NCI-H2107 (cell line): ENCODE data around the gene LINC00305.

Experiments
- DNase-seq: peaks from one replicate; lab custom pipeline; 2025; lab: John Stamatoyannopoulos, UW

Gene LINC00305

DNA sequence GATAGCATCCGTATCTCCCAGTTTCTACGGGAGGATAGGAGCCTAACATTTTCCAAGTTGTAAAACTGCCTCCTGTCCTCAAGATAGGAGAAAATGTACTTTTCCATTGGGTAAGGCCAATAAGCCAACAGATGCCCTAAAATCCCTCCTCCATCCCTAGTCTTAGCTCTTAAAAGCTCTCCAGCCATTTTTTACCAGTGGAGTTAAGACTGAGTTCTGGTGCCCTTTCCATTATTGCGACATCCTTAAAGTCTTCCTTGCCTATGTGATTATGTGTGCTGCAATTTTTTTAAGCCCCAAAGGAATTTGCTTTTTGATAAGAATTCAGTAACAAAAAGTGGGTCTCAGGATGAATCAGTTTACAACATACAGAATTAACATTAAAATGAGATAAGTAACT lies 33.0 kb downstream of the LINC00305 start:
- no peak for DNase-seq

DNA sequence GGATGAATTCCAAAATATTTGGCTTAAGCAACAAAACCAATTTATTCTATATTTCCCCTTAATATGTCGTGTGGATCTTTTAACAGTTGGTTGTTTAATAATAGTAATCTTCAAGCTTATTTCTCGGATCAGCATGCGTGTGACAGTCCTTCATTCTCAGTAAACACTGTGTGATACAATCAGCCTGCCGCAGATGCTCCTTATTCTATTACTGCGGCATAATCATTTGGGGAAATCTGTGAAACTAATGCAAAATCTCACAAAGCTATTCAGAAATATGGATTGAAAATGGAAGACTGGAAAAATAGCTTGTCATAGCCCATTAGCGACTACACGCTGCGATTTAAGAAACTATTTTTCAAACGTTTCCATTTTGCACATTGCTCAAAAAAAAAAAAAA lies 36.9 kb downstream of the LINC00305 start:
- DNase-seq, result no peak

DNA sequence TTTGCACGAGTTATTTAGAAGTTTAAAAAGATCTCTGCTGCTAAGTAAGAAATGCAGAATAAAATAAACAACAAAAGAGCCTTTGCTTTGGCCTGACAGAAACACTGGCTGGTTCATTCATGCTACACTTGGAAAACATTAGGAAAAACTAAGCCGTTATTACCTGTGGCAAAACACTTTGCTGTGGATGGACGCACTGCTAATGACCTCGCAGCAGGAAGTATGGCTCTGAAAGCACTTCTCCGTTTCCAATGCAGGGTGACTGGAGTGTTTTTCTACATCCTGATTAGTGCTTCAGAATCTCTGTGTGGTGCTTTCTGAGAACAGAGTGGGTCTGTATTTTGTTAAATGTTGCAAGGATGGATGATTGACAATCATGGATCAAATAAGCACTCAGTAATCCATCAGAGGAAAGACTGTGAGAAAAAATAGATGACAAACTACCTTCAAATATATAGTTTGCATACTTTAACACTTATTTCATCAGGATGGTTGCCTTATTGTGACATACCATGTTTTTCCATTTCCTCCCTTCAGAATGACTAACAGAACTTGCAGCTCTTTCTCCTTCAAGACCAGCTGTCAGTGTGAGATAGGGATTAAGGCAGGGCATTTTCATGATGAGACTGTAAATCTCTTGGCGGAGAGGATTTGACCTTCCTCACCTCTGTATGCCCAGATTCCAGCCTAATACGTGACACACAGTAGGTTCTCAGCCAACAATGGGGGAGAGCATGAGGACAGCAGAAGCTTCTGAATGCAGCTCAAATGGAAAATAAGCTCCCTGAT lies 38.0 kb downstream of the LINC00305 start:
- peak; percentile 53 for DNase-seq

DNA sequence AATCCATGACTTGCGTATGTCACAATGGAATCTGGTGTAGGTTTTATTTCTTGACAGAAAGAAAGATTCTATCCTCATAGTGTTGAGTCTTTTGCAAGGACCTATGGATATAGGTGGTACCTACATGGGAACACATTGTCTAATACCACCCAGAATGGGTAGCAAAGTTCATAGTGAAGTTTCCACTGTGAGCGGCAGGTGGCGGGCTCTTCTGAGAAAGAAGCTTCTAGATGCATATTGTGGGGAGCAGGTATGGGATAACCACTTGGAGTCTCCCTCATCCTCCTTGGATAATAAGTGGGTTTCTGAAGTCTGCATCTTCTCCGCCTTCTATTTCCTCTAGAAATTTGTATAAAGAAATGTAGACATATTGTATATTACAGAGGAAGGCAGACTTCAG lies 44.9 kb downstream of the LINC00305 start:
- no peak for DNase-seq

DNA sequence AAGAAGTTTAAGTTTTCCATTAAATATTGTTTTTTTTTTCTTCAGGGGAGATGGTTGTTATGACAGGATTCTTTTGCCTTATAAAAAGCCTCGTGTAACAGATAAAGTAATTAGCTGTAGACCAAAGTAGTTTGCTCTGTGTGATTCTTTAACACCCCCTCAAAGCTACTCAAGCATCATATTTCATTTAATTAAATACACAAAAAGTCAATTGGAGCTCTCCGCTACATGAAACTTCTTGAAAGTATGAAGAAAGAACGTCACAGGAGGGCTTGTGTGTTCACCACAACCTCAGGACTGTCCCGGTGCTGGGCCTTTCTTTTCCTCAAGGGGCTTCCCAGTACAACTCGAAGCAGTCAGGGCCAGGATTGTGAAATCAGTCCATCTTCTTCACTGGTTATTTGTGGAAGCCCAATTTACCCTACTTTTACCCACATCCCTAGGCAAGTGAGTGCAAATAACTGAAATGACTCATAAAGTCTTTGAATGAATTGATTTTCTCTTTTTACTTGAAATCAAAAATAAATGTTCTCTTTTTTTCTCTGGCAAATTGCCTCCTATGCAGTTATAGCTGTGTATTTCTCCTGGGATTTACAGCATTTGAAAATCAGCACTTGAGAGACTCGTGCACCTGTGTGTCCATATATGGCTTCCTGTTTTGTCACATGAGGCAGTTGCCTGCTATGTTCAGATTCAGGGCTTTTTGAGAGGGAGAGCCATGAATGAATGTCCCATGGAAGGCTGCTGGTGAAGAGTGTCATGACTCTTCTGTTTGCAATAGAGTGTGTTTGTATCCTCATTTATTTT lies 48.6 kb downstream of the LINC00305 start:
- peak; percentile 26 for DNase-seq

DNA sequence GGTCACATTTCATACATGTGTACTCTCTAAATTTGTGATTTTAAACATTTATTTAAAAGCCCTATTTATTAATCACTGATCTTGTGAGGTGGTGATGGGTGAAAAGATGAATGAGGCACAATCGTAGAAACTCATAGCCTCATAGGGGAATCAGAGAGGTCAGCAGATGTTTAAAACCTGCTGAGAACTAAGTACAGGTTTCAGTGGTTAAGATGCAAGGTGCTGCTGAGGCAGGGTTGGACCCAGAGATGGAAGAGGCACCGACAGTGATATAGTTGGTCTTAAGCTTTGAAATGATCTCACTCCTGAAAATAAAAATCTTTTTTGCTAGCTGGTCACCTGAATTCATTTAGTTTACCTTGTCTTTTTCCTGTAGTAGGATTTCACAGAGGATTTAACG lies 49.6 kb downstream of the LINC00305 start:
- no peak for DNase-seq

DNA sequence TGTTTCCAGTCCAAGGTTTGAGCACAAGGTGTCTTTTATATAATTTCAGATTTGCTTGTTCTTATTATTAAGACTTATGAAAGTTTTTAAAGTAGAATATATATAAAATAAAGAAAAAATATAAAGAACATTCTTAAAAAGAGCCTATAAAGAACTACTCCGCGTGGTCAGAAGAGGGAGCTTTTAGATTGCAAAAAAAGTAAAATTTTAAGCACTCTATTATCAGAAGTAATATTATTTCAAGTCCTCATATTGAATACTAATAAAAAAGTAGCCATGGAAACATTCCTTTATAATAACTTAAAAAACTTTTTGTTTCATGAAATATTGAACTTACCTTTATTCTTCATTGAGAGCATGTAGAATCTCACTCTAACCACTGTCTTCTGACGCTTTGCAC lies 51.4 kb downstream of the LINC00305 start:
- DNase-seq, result no peak

DNA sequence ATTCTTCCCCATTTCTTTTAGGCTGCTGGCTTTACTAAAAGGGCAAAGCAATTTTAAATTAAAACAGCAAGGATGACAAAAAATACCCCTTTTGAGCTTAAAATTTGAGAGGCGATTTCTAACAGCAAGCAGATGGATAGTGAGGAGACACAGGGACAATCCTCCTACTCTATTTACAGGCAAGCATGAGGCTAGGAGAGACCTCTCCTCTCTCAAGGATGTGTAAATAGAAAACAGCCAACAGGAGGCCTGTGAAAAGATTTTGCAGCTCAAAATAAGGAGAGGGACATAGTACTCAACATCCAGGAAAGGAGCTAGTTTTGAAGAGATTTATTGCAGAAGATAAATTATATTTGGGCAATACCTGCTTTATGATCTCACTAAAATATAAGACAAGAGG lies 53.8 kb downstream of the LINC00305 start:
- DNase-seq, result no peak

DNA sequence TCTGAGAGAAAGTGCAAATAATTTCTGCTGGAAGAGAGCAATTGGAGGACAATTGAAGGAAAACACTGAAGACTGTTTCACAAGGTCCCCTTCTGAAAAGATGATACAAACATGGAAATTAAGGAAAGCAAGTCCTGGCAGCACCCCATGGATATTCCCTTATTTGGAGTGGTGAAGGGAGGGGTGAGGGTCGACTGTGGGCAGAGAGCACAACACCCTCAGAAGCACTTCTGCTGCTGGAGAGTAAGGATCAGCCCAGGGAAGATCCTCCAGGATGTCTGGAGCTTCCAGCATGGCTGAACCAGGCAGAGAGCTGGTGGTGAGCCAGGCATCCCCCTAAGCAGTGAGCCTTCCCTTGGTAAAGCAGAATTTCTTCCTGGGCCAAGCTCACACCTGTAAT lies 54.7 kb downstream of the LINC00305 start:
- no peak for DNase-seq

DNA sequence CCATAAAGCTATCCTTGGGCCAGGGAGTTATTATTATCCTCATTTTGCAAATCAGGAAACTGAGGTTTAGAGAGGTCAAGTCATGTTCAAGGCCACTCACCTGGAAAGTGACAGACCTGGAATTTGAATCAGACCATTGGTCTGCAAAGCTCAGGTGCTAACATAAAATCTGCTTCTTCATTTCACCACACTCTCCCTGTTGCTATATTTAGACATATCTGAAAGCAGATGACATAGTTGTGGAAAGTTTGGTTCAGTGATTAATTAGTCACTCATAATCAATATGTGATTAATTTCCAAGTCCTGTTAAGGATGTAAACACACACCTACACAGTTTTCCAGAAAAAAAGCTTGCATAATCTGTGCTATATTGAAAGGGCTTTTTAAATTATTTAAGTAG lies 57.4 kb downstream of the LINC00305 start:
- no peak for DNase-seq

DNA sequence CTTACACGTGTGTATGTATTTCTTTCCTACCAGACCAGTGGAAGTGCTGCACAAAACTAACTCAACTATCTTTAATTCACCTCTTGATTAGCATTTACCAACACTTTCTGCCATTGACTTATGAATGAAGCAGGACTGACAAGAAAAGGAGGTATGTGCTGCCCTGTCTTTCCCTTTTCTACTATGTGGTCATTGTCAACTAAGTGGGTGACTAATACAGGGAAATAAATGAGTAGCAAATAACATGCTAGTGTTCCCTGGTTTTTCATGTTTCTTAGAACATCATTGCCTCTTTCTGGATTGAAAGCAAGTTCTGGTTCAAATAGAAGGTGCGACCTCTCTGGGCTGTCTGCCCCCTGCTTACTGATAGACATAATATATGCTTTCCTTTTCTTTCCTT lies 58.0 kb downstream of the LINC00305 start:
- no peak for DNase-seq

DNA sequence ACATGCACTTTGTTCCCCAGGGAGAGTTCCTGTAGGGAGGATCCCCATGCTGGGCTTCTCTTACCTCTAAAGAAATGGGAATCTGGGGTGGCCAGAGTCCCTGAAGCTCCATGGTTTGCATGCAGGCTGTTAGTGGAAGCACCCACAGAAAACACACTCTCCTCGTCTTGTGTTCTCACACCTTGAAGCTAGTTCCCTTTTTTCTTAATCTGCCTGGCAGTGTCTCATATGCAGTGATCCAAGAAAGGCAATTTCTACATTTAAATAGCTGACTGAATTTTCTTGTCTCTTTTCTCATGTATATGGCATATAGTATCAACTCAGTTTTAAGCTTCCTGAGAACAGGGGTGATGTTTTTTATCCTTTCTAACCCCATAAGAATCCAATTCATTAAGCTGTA lies 65.0 kb downstream of the LINC00305 start:
- no peak for DNase-seq

DNA sequence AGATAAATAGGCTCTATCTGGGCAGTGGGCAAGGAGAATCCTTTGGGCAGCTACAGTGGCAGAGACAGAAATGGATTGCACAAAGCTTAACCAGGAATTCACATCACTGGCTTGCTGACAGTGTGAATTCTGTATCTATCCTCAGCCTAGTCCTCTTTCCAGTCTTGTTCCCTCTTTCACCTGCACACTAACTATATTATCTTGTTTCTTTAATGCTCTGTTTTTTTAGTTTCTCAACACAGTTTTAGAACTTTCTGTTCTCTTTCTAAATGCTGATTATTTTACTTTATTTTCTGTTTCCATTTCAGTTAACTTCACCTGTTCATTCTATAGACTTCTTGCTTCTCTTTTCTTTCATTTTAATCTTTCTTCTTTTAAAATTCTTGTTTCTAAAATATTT lies 66.4 kb downstream of the LINC00305 start:
- DNase-seq, result no peak

DNA sequence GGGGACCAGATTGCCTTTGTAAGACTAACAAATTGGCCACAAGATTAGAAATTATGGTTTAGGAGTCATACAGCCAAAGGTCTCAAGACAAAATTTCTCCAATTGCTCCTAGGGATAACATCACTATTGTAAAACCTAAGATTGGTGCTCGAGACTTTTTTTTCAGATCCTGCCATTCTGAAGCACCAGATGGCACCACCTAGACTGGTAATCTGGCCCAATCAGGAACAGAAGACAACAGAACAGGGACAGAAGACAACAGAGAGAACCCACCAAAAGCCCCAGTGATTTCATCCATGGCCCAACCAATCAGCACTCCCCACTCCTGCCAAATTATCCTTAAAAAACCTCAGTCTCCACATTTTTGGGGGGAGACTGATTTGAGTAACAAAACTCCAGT lies 66.8 kb downstream of the LINC00305 start:
- DNase-seq, result no peak

DNA sequence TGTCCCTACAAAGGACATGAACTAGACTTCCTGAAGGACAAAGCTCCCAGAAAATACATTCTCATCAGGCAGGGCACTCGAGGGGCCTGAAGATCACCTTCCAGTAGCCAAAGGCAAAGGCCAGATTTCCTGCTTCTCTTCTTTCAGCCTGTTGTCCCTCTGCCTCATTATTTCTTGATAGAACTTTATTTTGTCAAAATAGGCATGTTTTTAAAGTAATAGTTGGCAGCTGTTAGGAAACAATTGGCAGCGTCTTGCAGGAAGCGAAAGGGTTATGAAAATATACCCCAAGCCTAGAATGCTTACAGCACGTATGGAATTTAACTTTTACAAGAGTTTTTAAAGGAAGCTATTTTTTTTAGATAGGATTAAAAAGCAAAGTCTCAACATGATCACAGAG lies 74.9 kb downstream of the LINC00305 start:
- DNase-seq, result no peak

DNA sequence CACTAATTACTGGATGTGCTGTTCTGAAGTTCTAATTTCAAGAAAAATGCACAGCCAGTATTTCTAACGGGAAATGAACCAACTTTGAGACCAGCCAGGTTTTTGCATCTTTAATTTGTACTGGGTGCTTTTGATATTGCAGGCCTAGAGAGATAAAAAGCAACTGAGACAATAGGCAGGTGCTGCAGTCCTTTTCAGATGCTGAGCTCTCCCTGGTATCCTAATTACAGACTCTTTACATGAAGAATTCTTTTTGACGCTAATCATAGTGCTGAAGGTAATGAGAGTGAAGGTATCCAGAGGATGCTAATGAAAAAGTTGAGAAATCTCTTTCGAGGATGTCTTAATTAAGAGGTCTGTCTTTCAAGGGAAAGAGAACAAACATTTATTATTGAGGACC lies 93.9 kb downstream of the LINC00305 start:
- DNase-seq, result no peak

DNA sequence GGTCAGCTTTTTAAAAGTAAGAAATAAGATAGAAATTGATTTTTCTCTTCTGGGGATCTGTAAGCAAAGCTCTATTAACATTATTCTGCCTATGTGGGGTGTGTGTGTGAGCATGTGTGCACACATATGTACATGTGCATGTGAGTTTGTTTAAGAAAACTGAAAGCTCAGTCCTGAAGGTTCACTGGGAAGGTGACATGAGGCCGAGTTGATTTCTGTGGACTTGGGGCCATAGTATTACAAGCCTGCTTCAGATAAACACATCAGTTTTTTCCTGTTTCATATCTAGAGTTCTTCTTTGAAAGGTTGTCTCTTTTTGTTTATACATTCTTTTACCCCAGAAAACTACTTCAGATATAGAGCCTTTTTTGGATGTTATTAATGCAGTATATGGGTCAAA lies 95.6 kb downstream of the LINC00305 start:
- no peak for DNase-seq

DNA sequence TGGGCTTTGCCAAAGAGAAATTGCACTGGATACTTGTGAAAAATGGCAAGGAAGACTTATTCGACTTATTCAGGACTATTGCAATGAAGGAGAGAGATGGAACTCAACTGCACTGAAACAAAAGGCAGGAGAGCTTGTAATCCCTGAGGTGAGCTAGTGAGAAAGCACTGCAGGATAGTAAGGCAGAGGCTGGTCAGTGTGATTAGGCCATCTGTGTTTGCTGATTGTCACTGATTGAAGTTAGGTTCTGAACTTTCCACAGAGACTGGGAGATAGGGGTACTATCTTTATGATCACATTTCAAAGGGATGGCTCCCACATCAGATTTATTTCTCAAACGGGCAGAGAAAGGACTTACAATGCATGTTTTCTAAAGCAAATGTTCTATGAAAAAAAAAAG lies 96.1 kb downstream of the LINC00305 start:
- DNase-seq, result no peak

DNA sequence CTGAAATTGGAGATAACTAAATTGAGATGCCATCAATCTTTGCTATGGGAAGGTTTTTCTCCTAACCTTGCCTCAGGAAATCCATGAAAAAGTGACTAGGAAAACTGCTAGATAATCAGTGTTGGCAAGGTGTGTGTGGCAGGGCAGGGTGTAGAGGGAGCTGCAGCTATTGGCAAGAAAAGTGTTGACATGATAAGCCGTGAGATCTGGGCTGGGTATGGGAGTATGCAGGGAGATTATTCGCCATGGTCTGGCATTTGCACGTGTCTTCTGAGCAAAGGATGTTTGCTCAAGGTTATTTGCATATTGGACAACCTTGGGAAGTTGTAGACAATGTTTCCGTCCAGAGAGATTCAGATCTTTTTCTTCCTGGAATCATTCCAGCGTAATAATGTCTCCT lies 104.3 kb downstream of the LINC00305 start:
- DNase-seq, result no peak

DNA sequence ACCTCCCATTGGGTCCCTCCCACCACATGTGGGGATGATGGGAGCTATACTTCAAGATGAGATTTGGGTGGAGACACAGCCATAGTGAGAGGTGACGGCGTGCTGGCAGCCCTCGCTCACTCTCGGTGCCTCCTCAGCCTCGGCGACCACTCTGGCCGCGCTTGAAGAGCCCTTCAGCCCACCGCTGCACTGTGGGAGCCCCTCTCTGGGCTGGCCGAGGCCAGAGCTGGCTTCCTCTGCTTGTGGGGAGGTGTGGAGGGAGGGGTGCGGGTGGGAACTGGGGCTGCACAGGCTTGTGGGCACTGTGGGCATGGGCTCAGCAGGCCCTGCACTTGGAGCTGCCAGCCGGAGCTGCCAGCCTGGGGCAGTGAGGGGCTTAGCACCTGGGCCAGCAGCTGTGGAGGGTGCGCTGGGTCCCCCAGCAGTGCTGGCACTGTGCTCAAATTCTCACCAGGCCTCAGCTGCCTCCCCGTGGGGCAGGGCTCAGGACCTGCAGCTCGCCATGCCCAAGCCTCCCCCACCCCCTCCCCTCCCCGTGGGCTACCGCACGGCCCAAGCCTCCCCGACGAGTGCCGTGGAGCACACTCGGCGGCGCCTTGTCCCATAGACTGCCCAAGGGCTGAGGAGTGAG lies 106.0 kb downstream of the LINC00305 start:
- DNase-seq, result no peak

DNA sequence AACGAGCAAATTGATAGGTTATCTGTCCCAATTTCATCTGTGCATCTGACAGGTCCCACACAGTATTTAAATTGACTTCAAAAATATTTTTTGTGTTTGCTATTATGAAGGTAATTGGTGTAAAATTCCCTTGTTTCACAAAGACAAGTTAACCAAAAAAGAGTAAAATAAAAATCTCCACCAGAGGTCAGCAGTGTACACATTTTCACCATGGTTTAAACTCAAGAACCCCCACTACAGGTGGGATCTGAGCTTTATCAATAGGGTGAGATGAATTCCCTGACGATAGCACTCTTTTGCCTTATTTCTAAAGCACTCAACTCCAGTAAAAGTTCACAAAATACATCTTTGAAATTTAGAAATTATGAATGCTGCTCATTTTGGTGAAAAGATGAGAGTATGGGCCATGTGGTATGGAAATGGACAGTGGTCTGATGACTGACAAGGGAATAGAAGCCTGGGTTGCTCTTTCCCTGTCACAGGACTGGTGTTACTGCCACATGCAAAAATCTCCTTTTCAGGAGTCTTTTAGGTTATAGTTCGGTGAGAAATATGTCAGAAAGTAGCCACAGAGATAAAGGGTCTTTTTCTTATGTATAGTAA lies 111.0 kb downstream of the LINC00305 start:
- DNase-seq, result no peak

DNA sequence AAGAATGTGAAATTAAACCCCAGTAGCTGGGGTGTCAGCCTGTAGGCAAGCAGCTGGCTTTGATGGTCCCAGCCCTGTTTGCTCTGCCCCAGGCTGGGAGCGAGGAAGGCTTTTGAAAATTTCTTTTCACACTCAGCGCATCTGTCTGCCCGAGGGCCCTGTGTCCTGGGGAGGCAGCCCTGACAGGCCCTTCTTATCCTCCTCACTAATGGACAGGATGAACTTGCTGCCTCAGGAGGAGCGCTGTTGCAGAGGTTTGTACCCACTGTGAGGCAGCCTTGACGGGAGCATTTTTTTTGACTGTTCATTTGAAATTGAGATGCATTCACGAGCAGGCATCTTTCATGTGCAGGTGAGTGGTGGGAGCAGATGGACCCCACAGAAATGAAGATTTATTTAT lies 116.6 kb downstream of the LINC00305 start:
- DNase-seq, result no peak

DNA sequence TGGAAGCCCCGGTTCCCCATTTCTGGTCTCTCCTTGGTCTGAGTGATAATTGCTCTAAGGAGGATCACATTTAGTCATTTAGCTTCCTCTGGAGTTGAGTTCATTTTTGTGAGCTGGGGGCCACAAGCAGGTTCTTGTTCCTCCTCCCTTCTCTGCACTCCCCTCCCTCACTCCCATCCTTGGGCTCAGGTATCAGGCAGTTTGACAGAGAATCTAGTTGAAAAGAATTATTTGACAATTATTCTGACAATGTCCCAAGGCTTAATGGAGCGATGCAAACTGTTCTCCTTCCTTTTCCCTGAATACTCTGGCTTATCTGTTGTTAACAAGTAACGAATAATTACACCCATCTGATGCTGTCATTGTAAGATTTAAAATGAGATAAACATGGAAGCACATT lies 117.5 kb downstream of the LINC00305 start:
- DNase-seq, result no peak
